HG03108 (cell line): Measurements from ENCODE around the gene SIRPB2.
A peak's percentile ranks its signal among the peaks of the same experiment; 100 is the strongest.

Source experiments
- ATAC-seq: cut with Tn5 transposase; IDR thresholded peaks from one replicate; pipeline ENCODE4 v1.9.1; 2021; ENCODE audit warnings: moderate library complexity; ENCODE audit not compliant: unreplicated experiment

The SIRPB2 gene

DNA sequence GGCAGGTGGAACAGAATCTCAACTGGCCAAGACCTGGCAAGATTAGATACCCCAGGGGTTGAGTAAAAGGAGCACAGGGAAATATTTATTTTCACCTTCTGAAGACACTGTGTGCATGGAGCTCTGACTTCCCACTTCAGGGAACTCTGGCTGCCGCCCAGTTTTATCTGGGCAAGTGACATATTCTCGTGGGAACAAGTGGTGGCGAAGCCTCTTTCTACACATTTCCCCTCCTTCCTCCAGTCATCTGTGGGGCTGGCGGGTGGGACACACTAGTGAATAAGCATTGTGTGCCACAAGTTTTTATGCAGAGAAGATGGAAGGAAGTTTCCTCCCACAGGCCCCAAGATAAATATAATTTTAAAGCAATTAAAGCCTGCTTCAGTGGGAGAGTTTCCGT, 48.1 kb downstream of the SIRPB2 start:
- no peak for ATAC-seq

DNA sequence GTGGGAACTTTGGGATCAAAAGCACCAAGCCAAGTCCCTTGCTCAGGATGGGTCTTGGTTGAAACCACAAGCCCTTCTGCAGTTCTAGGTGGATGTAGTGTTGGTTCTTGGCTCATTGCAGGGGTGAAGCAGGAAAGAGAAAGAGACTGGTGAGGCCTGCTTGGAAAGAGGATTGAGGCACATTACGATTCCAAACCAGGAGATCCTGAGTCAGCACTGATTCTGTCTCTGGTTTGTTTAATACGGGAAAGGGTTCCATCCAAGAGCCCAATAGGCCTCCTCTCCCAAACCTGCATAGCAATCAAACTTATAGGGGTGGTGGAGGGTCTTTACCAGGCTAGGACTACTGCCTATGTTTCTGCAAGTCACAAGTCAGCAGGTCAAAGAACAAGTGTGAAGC, 48.9 kb downstream of the SIRPB2 start:
- ATAC-seq = no peak

DNA sequence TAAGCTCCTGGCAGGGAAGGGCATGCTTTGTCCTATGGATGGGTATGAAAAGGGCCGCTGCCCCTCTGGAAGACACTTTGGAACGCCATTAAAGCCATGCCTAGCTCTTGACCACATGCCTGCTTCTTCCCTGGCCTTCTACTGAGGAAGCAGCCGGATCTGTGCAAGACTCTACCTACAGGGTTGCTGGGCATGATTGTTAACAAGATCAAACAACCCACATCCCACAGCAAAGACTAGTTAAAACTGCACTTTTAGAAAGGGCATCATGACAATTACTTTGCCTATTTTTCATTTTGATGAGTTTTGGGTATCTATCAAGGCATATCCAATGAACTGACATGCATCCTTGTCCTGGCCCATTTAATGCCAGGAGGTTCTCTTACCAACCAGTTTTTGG, 50.1 kb downstream of the SIRPB2 start:
- ATAC-seq = no peak

GRCh38 chr20:1440024-1440423, 51.2 kb downstream of the SIRPB2 start:
- ATAC-seq = no peak

DNA sequence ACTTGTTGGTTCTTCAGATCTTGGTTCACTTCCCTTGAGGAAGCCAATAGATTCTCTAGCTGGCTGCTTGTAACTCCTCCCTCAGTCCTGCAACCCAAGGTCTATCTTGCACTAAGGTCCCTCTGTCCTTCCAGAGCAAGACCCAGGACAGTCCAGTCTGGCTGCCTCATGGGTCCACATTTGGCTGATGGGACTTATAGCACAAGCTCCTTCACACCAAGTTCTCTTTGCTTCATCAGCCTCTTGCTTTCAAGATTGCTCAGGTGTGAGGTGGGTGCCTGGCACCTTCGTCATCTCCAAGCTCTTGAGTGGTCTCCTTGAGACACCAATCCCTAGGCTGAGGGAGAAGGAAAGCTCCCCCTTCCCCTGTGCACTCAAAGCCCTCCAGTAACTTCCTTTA, 52.9 kb downstream of the SIRPB2 start:
- ATAC-seq = no peak

- no peak for ATAC-seq
Observed at GRCh38 chr20:1437235-1437904, 53.9 kb downstream of the SIRPB2 start.

GRCh38 chr20:1436263-1436662, 55.0 kb downstream of the SIRPB2 start:
- no peak for ATAC-seq

GRCh38 chr20:1435337-1435699, 55.9 kb downstream of the SIRPB2 start:
- ATAC-seq = no peak

DNA sequence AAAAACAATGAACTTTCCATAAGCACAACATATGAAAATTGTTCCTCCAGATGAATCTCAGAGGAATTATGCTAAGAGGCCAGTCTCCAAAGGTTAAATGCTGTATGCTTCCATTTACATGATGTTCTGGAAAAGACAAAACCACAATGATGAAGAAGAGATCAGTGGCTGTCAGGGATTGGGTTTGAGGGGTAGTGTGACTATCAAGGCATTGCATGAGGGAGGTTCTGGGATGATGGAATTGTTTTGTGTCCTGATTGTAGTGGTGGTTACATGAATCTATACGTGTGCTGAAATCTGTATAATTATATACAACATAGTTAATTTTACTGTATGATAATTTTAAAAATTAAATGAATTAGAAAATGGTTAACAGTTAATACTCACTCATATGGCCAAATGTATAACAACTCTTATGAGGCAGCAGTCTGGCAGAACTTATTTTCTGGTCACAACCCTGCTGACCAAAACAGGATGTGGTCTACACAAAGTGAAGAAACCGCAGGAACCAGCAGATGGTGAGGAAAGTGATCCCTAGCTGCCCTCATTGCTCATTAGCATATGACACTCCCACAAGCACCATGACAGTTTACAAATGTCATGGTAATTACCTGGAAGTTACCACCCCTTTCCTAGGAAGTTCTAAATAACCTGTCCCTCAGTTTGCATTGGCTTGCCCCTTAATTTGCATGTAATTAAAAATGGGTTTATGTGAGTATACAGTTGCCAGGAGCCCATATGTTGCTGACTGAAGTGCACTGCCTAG, 56.5 kb downstream of the SIRPB2 start:
- peak; percentile 93 for ATAC-seq

DNA sequence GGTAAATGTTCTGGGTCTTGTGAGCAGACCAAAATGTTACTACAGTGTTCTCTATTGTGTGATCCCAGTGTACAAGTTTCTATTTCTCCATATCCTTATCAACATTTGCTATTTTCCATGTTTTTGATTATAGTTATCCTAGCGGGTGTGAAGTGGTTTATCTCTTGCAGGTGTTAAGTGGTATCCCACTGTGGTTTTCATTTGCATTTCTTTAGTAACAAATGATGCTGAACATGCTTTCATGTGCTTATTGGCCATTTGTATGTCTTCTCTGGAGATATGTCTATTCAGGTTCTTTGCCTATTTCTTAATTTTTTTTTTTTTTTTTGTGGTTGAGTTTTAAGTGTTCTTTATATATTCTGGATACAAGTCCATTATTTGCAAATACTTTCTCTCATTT, 60.1 kb downstream of the SIRPB2 start:
- ATAC-seq = no peak

DNA sequence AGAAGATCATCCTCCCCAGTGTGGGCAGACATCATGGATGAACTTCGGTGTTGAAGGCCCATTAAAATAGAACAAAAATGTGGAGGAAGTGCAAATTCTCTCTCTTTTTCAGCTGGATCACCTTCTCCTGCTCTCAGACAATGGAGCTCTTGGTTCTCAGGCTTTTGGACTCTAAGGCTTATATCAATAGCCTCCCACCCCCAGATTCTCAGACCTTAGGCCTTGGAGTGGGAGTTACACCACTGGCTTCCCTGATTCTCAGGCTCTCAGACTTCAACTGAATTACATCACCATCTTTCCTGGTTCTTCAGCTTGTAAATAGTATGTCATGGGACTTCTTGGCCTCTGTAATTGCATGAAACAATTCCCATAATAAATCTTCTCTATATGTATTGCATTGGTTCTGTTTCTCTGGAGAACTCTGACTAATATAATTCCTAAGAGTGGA, 61.2 kb downstream of the SIRPB2 start:
- no peak for ATAC-seq

- ATAC-seq = no peak
Observed at GRCh38 chr20:1429143-1429728, 62.0 kb downstream of the SIRPB2 start.

DNA sequence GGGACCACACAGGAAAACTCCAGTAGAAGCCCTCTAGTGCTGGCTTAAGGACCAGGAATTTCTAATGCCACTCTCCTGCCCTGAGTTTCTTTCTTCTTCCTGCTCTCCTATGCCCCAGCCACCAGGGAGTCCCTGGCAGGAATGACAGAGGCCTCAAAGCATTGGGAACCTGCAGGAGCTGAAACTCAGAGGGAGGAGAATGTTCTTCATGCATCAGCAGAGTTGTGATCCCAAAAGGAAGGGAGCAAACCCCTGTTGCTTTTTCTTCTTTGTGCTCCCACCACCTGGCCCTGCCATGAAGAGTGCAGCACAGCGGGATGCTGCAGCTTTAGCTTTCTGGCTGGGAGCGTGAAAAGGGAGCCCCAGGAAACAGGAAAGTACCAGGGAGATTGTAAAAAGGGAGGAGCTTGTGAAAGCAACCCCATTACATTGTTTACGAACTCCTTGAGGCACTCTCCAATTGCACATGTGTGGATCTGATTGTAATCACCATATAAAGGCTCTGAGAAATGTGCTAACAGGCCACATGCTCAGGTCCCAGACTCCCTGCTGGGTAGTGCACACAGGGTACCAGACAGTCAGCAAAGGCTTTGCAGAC, 63.7 kb downstream of the SIRPB2 start:
- ATAC-seq = no peak

GRCh38 chr20:1426231-1426849, 64.9 kb downstream of the SIRPB2 start:
- ATAC-seq = no peak
